ENCODE results near the gene ZNF597. TPM values are rescaled to one million over a fixed set of nuclear protein-coding genes. Genes with fewer than 3 reads are reported as not detected.
A peak's percentile ranks its signal among the peaks of the same experiment; 100 is the strongest.

Gene ZNF597
- total RNA-seq, 1 experiment from 2014 or later, result 3.5 TPM

GRCh38 chr16:3400446-3400778 is 42.9 kb downstream of the ZNF597 start:
- Histone ChIP-seq H3K56ac (ENCODE audit: insufficient read length, low read depth, low read length) (no peak overlapping the region), H2BK5ac (ENCODE audit: insufficient read length, low read length) (no peak overlapping the region), H3K4me2 (ENCODE audit: insufficient read depth, insufficient read length, low read length) (peak overlapping the region; percentile 98), H3K9ac (ENCODE audit: extremely low read depth, insufficient read length, low read length) (peak overlapping the region; percentile 86), H4K8ac (replicated peaks; ENCODE audit: insufficient read length, low read depth, low read length) (no peak overlapping the region), H3K4ac (ENCODE audit: low read depth, low read length) (no peak overlapping the region), H4K5ac (ENCODE audit: insufficient read length, low read depth, low read length) (no peak overlapping the region), H3K27me3 (ENCODE audit: insufficient read depth, low read length) (no peaks in the 10 kb centered on the region), H3K14ac (ENCODE audit: insufficient read depth, low read length) (no peak overlapping the region), H3T11ph (ENCODE audit: low read length) (no peak overlapping the region), H3K23ac (ENCODE audit: insufficient read length, low read depth, low read length) (no peak overlapping the region), H2AK5ac (ENCODE audit: insufficient read length, low read length) (no peak overlapping the region), H3K79me2 (ENCODE audit: insufficient read depth, low read length) (peaks cover 3% of the 10 kb centered on the region; the same call in 1 of the 2 replicates), H3K27ac (ENCODE audit: insufficient read length, low read depth, low read length) (no peak overlapping the region), H2BK15ac (ENCODE audit: low read depth, low read length) (no peak overlapping the region), H3K4me1 (ENCODE audit: insufficient read depth, low read length) (no peaks in the 10 kb centered on the region), H2AFZ (ENCODE audit: low read length) (no peak overlapping the region), H3K23me2 (ENCODE audit: insufficient read length, low read depth, low read length, poor library complexity, severe bottlenecking) (peaks cover 12% of the 10 kb centered on the region), H3K18ac (ENCODE audit: insufficient read length, low read depth, low read length) (no peak overlapping the region), H2BK20ac (ENCODE audit: low read depth, low read length, poor library complexity, severe bottlenecking) (no peak overlapping the region), H4K20me1 (ENCODE audit: control insufficient read depth, insufficient read depth, insufficient read length) (no peaks in the 10 kb centered on the region), H2BK12ac (ENCODE audit: insufficient read length, low read depth, low read length) (no peak overlapping the region), H4K91ac (ENCODE audit: insufficient read length, low read depth, low read length) (no peak overlapping the region), H3K79me1 (ENCODE audit: insufficient read depth, low read depth, low read length, poor library complexity, severe bottlenecking) (peaks cover 2% of the 10 kb centered on the region), H3K9me3 (ENCODE audit: control insufficient read depth, low read depth, low read length) (no peaks in the 10 kb centered on the region), H2BK120ac (ENCODE audit: low read depth, low read length, poor library complexity, severe bottlenecking) (no peak overlapping the region)
- peak overlapping the region; percentile 82 to 95 for H3K4me3 Mint-ChIP-seq
- no peak for DNase-seq
- H3K4me1 Mint-ChIP-seq, result peaks cover 7 to 9% of the 10 kb centered on the region in 2 experiments
- H3K27me3 Mint-ChIP-seq (ENCODE audit: low read depth), result no peaks in the 10 kb centered on the region
- peaks cover 18 to 28% of the 10 kb centered on the region in 2 experiments for H3K9me3 Mint-ChIP-seq
- no peak for TF ChIP-seq CTCF (conservative IDR thresholded peaks at IDR 0.05)
- WGBS (ENCODE audit: extremely low coverage, insufficient read length, low lambda C conversion rate), result no CpG with 5 or more reads among the region's 18 CpGs
- H3K36me3 Mint-ChIP-seq (ENCODE audit: insufficient read depth in 1 of 3, low read depth in 3 of 3), result peaks cover 56 to 65% (median 61%) of the 10 kb centered on the region in 3 experiments
- peak overlapping the region; percentile 88 to 92 (median 90); a peak in 5 of 7 replicates for H3K27ac Mint-ChIP-seq

All from H9 (cell line).